G401 (cell line): ENCODE measurements around the gene PRLHR. TPM values are rescaled to one million over a fixed set of nuclear protein-coding genes. Genes with fewer than 3 reads are reported as not detected.

Experiments used
- total RNA-seq: library from RNA; depleted of rRNA; stranded (reverse); fragments of >200 nt; shearing (Covaris generic); gene quantifications from 2 replicates; pipeline ENCODE4 v1.2.3, GENCODE V29; 2014; rRNA removed

The PRLHR gene
- total RNA-seq, 1 experiment from 2014 or later, result not detected

Other genes starting within 250 kb of the PRLHR start
- gene CACUL1, start 159.3 kb upstream of the PRLHR start, total RNA-seq, result 41.2 and 46.2 TPM in 2 replicates